ENCODE results near the gene ITPRID2. TPM values are rescaled to one million over a fixed set of nuclear protein-coding genes. Genes with fewer than 3 reads are reported as not detected.

Gene ITPRID2
- total and polyA plus RNA-seq, 2 donors (not counting 1 experiment from before 2014, with no cell fraction given) = 8.9 to 47.6 TPM

- Histone ChIP-seq H4K20me1 (ENCODE audit: control insufficient read depth, insufficient read depth, low read length, poor library complexity, severe bottlenecking) (no peaks in the 10 kb centered on the region), H3K4me3 (ENCODE audit: control extremely low read depth in 1 of 5, extremely low read depth in 1 of 5, insufficient read depth in 1 of 5, low read depth in 2 of 5, low read length in 4 of 5) (no peak overlapping the region), H3K4me1 (ENCODE audit: control insufficient read depth in 2 of 2, insufficient read depth in 2 of 2, low read length in 2 of 2) (no peaks in the 10 kb centered on the region), H3K4me2 (replicated peaks; ENCODE audit: low read depth, low read length, poor library complexity, severe bottlenecking) (no peak overlapping the region), H2AFZ (ENCODE audit: insufficient read depth, low read depth, low read length, poor library complexity, severe bottlenecking) (no peak overlapping the region), H3K79me2 (ENCODE audit: control insufficient read depth, insufficient read depth, low read length) (no peaks in the 10 kb centered on the region), H3K27me3 (replicated peaks in 1 of 4; ENCODE audit: control extremely low read depth in 1 of 4, control insufficient read depth in 3 of 4, insufficient read depth in 4 of 4, low read length in 3 of 4) (no peaks in the 10 kb centered on the region), H3K36me3 (replicated peaks in 1 of 2; ENCODE audit: control extremely low read depth in 1 of 2, control insufficient read depth in 1 of 2, extremely low read depth in 1 of 2, insufficient read depth in 2 of 2, low read length in 1 of 2) (no peaks in the 10 kb centered on the region), H3K9me3 (ENCODE audit: control extremely low read depth in 1 of 3, control insufficient read depth in 2 of 3, insufficient read depth in 1 of 3, low read length in 2 of 3) (no peaks in the 10 kb centered on the region), H3K9ac (ENCODE audit: low read length) (no peak overlapping the region), H3K27ac (ENCODE audit: low read length in 2 of 2) (no peak overlapping the region)
- intact Hi-C loops (cut with micrococcal nuclease) = no loop called here
- Mint-ChIP-seq H3K9me3 (ENCODE audit: insufficient read depth) (no peaks in the 10 kb centered on the region), H3K4me3 (no peak overlapping the region), H3K4me1 (no peaks in the 10 kb centered on the region), H3K27me3 (peaks cover 5% of the 10 kb centered on the region), H3K27ac (no peak overlapping the region)
- no peak for TF ChIP-seq CTCF (IDR thresholded peaks at IDR 0.05)
- TF ChIP-seq EZH2 (IDR thresholded peaks at IDR 0.05; ENCODE audit: borderline replicate concordance, insufficient read depth, low read depth, low read length, poor library complexity, severe bottlenecking) = no peak
- WGBS (ENCODE audit: insufficient coverage) = 72% methylated on average over 3 of the region's 3 CpGs
- ChIA-PET POLR2A (no interaction called here), CTCF (interaction anchor here (1.4 to 1.7 kb wide), 2 partner anchors 16 to 107 kb away, joined by 4 to 5 read pairs; no protein-coding TSS in a partner anchor)
- no peak for DNase-seq
- no peak for ATAC-seq (ENCODE audit: low read depth)
These were observed 79.5 kb downstream of the ITPRID2 start for GRCh38 chr2:181971032-181971431.

GRCh38 chr2:181972431-181973170 is 81.1 kb downstream of the ITPRID2 start:
- Histone ChIP-seq H3K36me3 (replicated peaks in 1 of 2; ENCODE audit: control extremely low read depth in 1 of 2, control insufficient read depth in 1 of 2, extremely low read depth in 1 of 2, insufficient read depth in 2 of 2, low read length in 1 of 2) (no peaks in the 10 kb centered on the region), H2AFZ (ENCODE audit: insufficient read depth, low read depth, low read length, poor library complexity, severe bottlenecking) (no peak overlapping the region), H3K27ac (ENCODE audit: low read length in 2 of 2) (no peak overlapping the region), H3K9ac (ENCODE audit: low read length) (no peak overlapping the region), H3K4me1 (ENCODE audit: control insufficient read depth in 2 of 2, insufficient read depth in 2 of 2, low read length in 2 of 2) (no peaks in the 10 kb centered on the region), H4K20me1 (ENCODE audit: control insufficient read depth, insufficient read depth, low read length, poor library complexity, severe bottlenecking) (no peaks in the 10 kb centered on the region), H3K27me3 (replicated peaks in 1 of 4; ENCODE audit: control extremely low read depth in 1 of 4, control insufficient read depth in 3 of 4, insufficient read depth in 4 of 4, low read length in 3 of 4) (no peaks in the 10 kb centered on the region), H3K4me2 (replicated peaks; ENCODE audit: low read depth, low read length, poor library complexity, severe bottlenecking) (no peak overlapping the region), H3K4me3 (ENCODE audit: control extremely low read depth in 1 of 5, extremely low read depth in 1 of 5, insufficient read depth in 1 of 5, low read depth in 2 of 5, low read length in 4 of 5) (no peak overlapping the region), H3K9me3 (ENCODE audit: control extremely low read depth in 1 of 3, control insufficient read depth in 2 of 3, insufficient read depth in 1 of 3, low read length in 2 of 3) (no peaks in the 10 kb centered on the region), H3K79me2 (ENCODE audit: control insufficient read depth, insufficient read depth, low read length) (no peaks in the 10 kb centered on the region)
- DNase-seq = no peak
- no peak for TF ChIP-seq EZH2 (IDR thresholded peaks at IDR 0.05; ENCODE audit: borderline replicate concordance, insufficient read depth, low read depth, low read length, poor library complexity, severe bottlenecking)
- TF ChIP-seq CTCF (IDR thresholded peaks at IDR 0.05) = no peak
- no peak for ATAC-seq (ENCODE audit: low read depth)
- WGBS (ENCODE audit: insufficient coverage) = no CpG with 5 or more reads among the region's 5 CpGs
- Mint-ChIP-seq H3K4me1 (no peaks in the 10 kb centered on the region), H3K27ac (no peak overlapping the region), H3K9me3 (ENCODE audit: insufficient read depth) (no peaks in the 10 kb centered on the region), H3K4me3 (no peak overlapping the region), H3K27me3 (peaks cover 7% of the 10 kb centered on the region)
- POLR2A ChIA-PET = no interaction called here
- CTCF ChIA-PET = interaction anchor here (0.6 kb wide), 1 partner anchor 12 kb away, joined by 3 read pairs; no protein-coding TSS in a partner anchor
- intact Hi-C loops (cut with micrococcal nuclease) = no loop called here
